Measurements from ENCODE around the gene ERICH6.

ERICH6 gene

DNA sequence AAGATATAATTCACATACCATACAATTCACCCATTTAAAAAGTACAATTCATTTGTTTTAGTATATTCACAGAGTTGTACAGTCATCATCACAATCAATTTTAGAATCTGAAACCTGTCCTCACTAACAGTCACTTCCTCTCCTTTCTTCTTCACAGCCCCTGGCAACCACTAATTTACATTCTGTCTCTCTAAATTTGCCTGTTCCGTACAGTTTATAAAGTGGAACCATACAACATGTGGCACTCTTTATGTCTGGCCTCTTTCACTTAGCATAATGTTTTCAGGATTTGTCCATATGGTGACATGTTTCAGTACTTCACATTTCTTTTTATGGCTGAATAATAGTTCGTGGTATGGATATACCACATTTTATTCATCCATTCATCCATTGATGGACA is 22.7 kb downstream of the ERICH6 start:
- Histone ChIP-seq H4K91ac (ENCODE audit: low read length) (no peak overlapping the region), H3K9me3 (ENCODE audit: control insufficient read depth, low read length) (peaks cover 6% of the 10 kb centered on the region), H3K14ac (ENCODE audit: low read length in 2 of 2) (no peak overlapping the region), H3K27ac (ENCODE audit: low read length, poor library complexity, severe bottlenecking) (no peak overlapping the region), H2AK5ac (ENCODE audit: low read length, severe bottlenecking) (no peak overlapping the region), H2BK15ac (ENCODE audit: low read depth, poor library complexity, severe bottlenecking) (no peak overlapping the region), H4K8ac (ENCODE audit: low read length) (no peak overlapping the region), H2BK12ac (ENCODE audit: low read length in 2 of 2) (no peak overlapping the region), H2AFZ (ENCODE audit: low read depth, low read length) (no peak overlapping the region), H3K36me3 (ENCODE audit: control insufficient read depth in 1 of 2, insufficient read depth in 2 of 2, low read depth in 1 of 2, low read length in 2 of 2) (no peaks in the 10 kb centered on the region), H3K9ac (ENCODE audit: low read length) (no peak overlapping the region), H3K4ac (ENCODE audit: low read depth in 1 of 2, low read length in 2 of 2) (no peak overlapping the region), H3K23ac (ENCODE audit: low read length in 2 of 2) (no peak overlapping the region), H3K4me1 (ENCODE audit: control insufficient read depth, insufficient read depth, low read depth, low read length) (no peaks in the 10 kb centered on the region), H3K4me3 (ENCODE audit: insufficient read depth in 1 of 2, low read depth in 1 of 2, low read length in 2 of 2) (no peak overlapping the region), H3K4me2 (ENCODE audit: low read length, poor library complexity, severe bottlenecking) (no peak overlapping the region), H3K18ac (ENCODE audit: low read depth in 1 of 2, low read length in 2 of 2) (no peak overlapping the region), H2BK5ac (ENCODE audit: low read depth, low read length, poor library complexity, severe bottlenecking) (no peak overlapping the region), H2BK120ac (ENCODE audit: low read depth, low read length) (no peak overlapping the region), H3K27me3 (ENCODE audit: control insufficient read depth in 1 of 2, insufficient read depth in 1 of 2, low read length in 2 of 2) (no peaks in the 10 kb centered on the region), H3K79me1 (replicated peaks; ENCODE audit: low read length, poor library complexity, severe bottlenecking) (no peaks in the 10 kb centered on the region)
- WGBS: 100% methylated on average over 1 of the region's 2 CpGs
- DNase-seq: no peak

GRCh38 chr3:150680562-150680961 is 23.2 kb downstream of the ERICH6 start:
- Histone ChIP-seq H2BK15ac (ENCODE audit: low read depth, poor library complexity, severe bottlenecking) (no peak overlapping the region), H2BK12ac (ENCODE audit: low read length in 2 of 2) (no peak overlapping the region), H3K27ac (ENCODE audit: low read length, poor library complexity, severe bottlenecking) (no peak overlapping the region), H3K4me1 (ENCODE audit: control insufficient read depth, insufficient read depth, low read depth, low read length) (no peaks in the 10 kb centered on the region), H4K8ac (ENCODE audit: low read length) (no peak overlapping the region), H3K14ac (ENCODE audit: low read length in 2 of 2) (no peak overlapping the region), H3K18ac (ENCODE audit: low read depth in 1 of 2, low read length in 2 of 2) (no peak overlapping the region), H2BK5ac (ENCODE audit: low read depth, low read length, poor library complexity, severe bottlenecking) (no peak overlapping the region), H3K4me3 (ENCODE audit: insufficient read depth in 1 of 2, low read depth in 1 of 2, low read length in 2 of 2) (no peak overlapping the region), H2AFZ (ENCODE audit: low read depth, low read length) (no peak overlapping the region), H3K4me2 (ENCODE audit: low read length, poor library complexity, severe bottlenecking) (no peak overlapping the region), H3K9me3 (ENCODE audit: control insufficient read depth, low read length) (peaks cover 9% of the 10 kb centered on the region), H3K4ac (ENCODE audit: low read depth in 1 of 2, low read length in 2 of 2) (no peak overlapping the region), H4K91ac (ENCODE audit: low read length) (no peak overlapping the region), H3K27me3 (ENCODE audit: control insufficient read depth in 1 of 2, insufficient read depth in 1 of 2, low read length in 2 of 2) (no peaks in the 10 kb centered on the region), H2BK120ac (ENCODE audit: low read depth, low read length) (no peak overlapping the region), H3K79me1 (replicated peaks; ENCODE audit: low read length, poor library complexity, severe bottlenecking) (no peaks in the 10 kb centered on the region), H2AK5ac (ENCODE audit: low read length, severe bottlenecking) (no peak overlapping the region), H3K23ac (ENCODE audit: low read length in 2 of 2) (no peak overlapping the region), H3K36me3 (ENCODE audit: control insufficient read depth in 1 of 2, insufficient read depth in 2 of 2, low read depth in 1 of 2, low read length in 2 of 2) (no peaks in the 10 kb centered on the region), H3K9ac (ENCODE audit: low read length) (no peak overlapping the region)
- no peak for DNase-seq
- 86% methylated on average over 5 of the region's 5 CpGs for WGBS

DNA sequence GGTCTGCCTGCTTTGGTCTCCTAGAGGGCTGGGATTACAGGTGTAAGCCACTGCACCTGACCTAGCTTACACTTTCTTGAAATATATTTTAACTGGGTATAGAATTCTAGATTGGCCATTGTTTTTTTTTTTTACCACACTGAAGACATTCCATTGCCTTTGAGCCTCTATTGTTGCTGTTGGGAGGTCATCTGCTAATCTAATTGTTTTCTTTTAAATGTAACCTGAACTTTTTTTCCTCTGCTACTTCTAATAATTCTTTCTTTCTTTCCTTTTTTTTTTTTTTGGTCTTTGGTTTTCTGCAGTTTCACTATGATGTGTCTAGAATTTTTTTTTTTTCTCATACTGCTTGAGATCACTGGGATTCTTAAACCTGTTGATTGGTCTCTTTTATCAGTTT is 28.1 kb downstream of the ERICH6 start:
- H4K91ac ChIP-seq (ENCODE audit: low read length): no peak overlapping the region
- no peak overlapping the region for H2BK12ac ChIP-seq (ENCODE audit: low read length in 2 of 2)
- no peak overlapping the region for H3K23ac ChIP-seq (ENCODE audit: low read length in 2 of 2)
- no peak overlapping the region for H3K4me3 ChIP-seq (ENCODE audit: insufficient read depth in 1 of 2, low read depth in 1 of 2, low read length in 2 of 2)
- H2BK5ac ChIP-seq (ENCODE audit: low read depth, low read length, poor library complexity, severe bottlenecking): no peak overlapping the region
- H2BK15ac ChIP-seq (ENCODE audit: low read depth, poor library complexity, severe bottlenecking): no peak overlapping the region
- no peak for DNase-seq
- no peaks in the 10 kb centered on the region for H3K27me3 ChIP-seq (ENCODE audit: control insufficient read depth in 1 of 2, insufficient read depth in 1 of 2, low read length in 2 of 2)
- no peak overlapping the region for H3K18ac ChIP-seq (ENCODE audit: low read depth in 1 of 2, low read length in 2 of 2)
- H3K4me2 ChIP-seq (ENCODE audit: low read length, poor library complexity, severe bottlenecking): no peak overlapping the region
- no peak overlapping the region for H3K27ac ChIP-seq (ENCODE audit: low read length, poor library complexity, severe bottlenecking)
- no peak overlapping the region for H2AK5ac ChIP-seq (ENCODE audit: low read length, severe bottlenecking)
- no peak overlapping the region for H2AFZ ChIP-seq (ENCODE audit: low read depth, low read length)
- H3K36me3 ChIP-seq (ENCODE audit: control insufficient read depth in 1 of 2, insufficient read depth in 2 of 2, low read depth in 1 of 2, low read length in 2 of 2): no peaks in the 10 kb centered on the region
- H3K14ac ChIP-seq (ENCODE audit: low read length in 2 of 2): no peak overlapping the region
- no peak overlapping the region for H3K9ac ChIP-seq (ENCODE audit: low read length)
- H4K8ac ChIP-seq (ENCODE audit: low read length): no peak overlapping the region
- H2BK120ac ChIP-seq (ENCODE audit: low read depth, low read length): no peak overlapping the region
- H3K79me1 ChIP-seq (replicated peaks; ENCODE audit: low read length, poor library complexity, severe bottlenecking): no peaks in the 10 kb centered on the region
- no peaks in the 10 kb centered on the region for H3K4me1 ChIP-seq (ENCODE audit: control insufficient read depth, insufficient read depth, low read depth, low read length)
- H3K4ac ChIP-seq (ENCODE audit: low read depth in 1 of 2, low read length in 2 of 2): no peak overlapping the region
- H3K9me3 ChIP-seq (ENCODE audit: control insufficient read depth, low read length): peaks cover 18% of the 10 kb centered on the region

DNA sequence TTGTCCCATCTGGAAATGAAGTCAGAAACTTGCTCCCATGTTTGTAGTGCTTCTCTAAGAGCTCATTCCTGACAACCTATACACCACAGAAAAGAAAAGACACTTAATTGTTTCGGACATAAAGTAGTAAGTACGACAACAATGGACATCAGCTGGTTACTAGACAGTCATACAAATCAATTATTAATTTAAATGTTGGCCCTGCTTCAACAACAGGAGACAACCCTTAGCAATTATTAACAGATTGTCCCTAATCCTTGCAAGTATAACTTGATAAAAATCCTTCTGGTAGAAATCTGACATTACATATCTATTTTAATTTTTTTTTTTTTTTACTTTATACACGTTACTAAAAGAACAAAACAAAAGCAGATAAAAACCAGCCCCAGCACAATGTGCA is 29.8 kb downstream of the ERICH6 start:
- H4K91ac ChIP-seq (ENCODE audit: low read length): no peak overlapping the region
- no peak overlapping the region for H3K27ac ChIP-seq (ENCODE audit: low read length, poor library complexity, severe bottlenecking)
- no peak for DNase-seq
- no peak overlapping the region for H2BK5ac ChIP-seq (ENCODE audit: low read depth, low read length, poor library complexity, severe bottlenecking)
- H3K18ac ChIP-seq (ENCODE audit: low read depth in 1 of 2, low read length in 2 of 2): no peak overlapping the region
- no peaks in the 10 kb centered on the region for H3K27me3 ChIP-seq (ENCODE audit: control insufficient read depth in 1 of 2, insufficient read depth in 1 of 2, low read length in 2 of 2)
- no peak overlapping the region for H2AK5ac ChIP-seq (ENCODE audit: low read length, severe bottlenecking)
- no peak overlapping the region for H3K14ac ChIP-seq (ENCODE audit: low read length in 2 of 2)
- WGBS: 85% methylated on average over 3 of the region's 3 CpGs
- no peak overlapping the region for H4K8ac ChIP-seq (ENCODE audit: low read length)
- no peaks in the 10 kb centered on the region for H3K4me1 ChIP-seq (ENCODE audit: control insufficient read depth, insufficient read depth, low read depth, low read length)
- no peak overlapping the region for H3K4me2 ChIP-seq (ENCODE audit: low read length, poor library complexity, severe bottlenecking)
- no peak overlapping the region for H3K9ac ChIP-seq (ENCODE audit: low read length)
- no peak overlapping the region for H2BK120ac ChIP-seq (ENCODE audit: low read depth, low read length)
- no peak overlapping the region for H2BK15ac ChIP-seq (ENCODE audit: low read depth, poor library complexity, severe bottlenecking)
- no peak overlapping the region for H3K4ac ChIP-seq (ENCODE audit: low read depth in 1 of 2, low read length in 2 of 2)
- H3K79me1 ChIP-seq (replicated peaks; ENCODE audit: low read length, poor library complexity, severe bottlenecking): no peaks in the 10 kb centered on the region
- H3K4me3 ChIP-seq (ENCODE audit: insufficient read depth in 1 of 2, low read depth in 1 of 2, low read length in 2 of 2): no peak overlapping the region
- peaks cover 18% of the 10 kb centered on the region for H3K9me3 ChIP-seq (ENCODE audit: control insufficient read depth, low read length)
- no peak overlapping the region for H2AFZ ChIP-seq (ENCODE audit: low read depth, low read length)
- H2BK12ac ChIP-seq (ENCODE audit: low read length in 2 of 2): no peak overlapping the region
- no peak overlapping the region for H3K23ac ChIP-seq (ENCODE audit: low read length in 2 of 2)
- H3K36me3 ChIP-seq (ENCODE audit: control insufficient read depth in 1 of 2, insufficient read depth in 2 of 2, low read depth in 1 of 2, low read length in 2 of 2): no peaks in the 10 kb centered on the region
